ENCODE data around the gene MIPEP. TPM values are rescaled to one million over a fixed set of nuclear protein-coding genes. Genes with fewer than 3 reads are reported as not detected.

Gene MIPEP
- polyA plus RNA-seq, 1 donor from 2014 or later = 9.1 TPM

- Histone ChIP-seq H3K36me3 (ENCODE audit: insufficient read depth, low read length) (no peaks in the 10 kb centered on the region), H3K27me3 (ENCODE audit: insufficient read depth, low read depth, low read length) (no peaks in the 10 kb centered on the region), H3K9me3 (ENCODE audit: low read length) (no peaks in the 10 kb centered on the region), H2AFZ (ENCODE audit: low read depth, low read length) (no peak overlapping the region), H3K4me3 (ENCODE audit: low read length) (no peak overlapping the region), H3K79me2 (replicated peaks; ENCODE audit: insufficient read depth, low read length) (no peaks in the 10 kb centered on the region), H3K27ac (ENCODE audit: low read length) (no peak overlapping the region), H3K9ac (ENCODE audit: low read length) (no peak overlapping the region), H3F3A (ENCODE audit: insufficient read depth, low read length, poor library complexity, severe bottlenecking) (no peaks in the 10 kb centered on the region), H3K4me2 (ENCODE audit: low read length) (no peak overlapping the region), H3K9me2 (ENCODE audit: insufficient read depth, low read length) (no peaks in the 10 kb centered on the region), H4K20me1 (ENCODE audit: insufficient read depth) (no peaks in the 10 kb centered on the region)
- no peak for TF ChIP-seq SMC3 (conservative IDR thresholded peaks at IDR 0.05; ENCODE audit: poor library complexity)
- TF ChIP-seq RAD21 (conservative IDR thresholded peaks at IDR 0.05) = no peak
- no peak for TF ChIP-seq EP300 (conservative IDR thresholded peaks at IDR 0.05; ENCODE audit: poor library complexity, severe bottlenecking)
- TF ChIP-seq, protein P1, sequence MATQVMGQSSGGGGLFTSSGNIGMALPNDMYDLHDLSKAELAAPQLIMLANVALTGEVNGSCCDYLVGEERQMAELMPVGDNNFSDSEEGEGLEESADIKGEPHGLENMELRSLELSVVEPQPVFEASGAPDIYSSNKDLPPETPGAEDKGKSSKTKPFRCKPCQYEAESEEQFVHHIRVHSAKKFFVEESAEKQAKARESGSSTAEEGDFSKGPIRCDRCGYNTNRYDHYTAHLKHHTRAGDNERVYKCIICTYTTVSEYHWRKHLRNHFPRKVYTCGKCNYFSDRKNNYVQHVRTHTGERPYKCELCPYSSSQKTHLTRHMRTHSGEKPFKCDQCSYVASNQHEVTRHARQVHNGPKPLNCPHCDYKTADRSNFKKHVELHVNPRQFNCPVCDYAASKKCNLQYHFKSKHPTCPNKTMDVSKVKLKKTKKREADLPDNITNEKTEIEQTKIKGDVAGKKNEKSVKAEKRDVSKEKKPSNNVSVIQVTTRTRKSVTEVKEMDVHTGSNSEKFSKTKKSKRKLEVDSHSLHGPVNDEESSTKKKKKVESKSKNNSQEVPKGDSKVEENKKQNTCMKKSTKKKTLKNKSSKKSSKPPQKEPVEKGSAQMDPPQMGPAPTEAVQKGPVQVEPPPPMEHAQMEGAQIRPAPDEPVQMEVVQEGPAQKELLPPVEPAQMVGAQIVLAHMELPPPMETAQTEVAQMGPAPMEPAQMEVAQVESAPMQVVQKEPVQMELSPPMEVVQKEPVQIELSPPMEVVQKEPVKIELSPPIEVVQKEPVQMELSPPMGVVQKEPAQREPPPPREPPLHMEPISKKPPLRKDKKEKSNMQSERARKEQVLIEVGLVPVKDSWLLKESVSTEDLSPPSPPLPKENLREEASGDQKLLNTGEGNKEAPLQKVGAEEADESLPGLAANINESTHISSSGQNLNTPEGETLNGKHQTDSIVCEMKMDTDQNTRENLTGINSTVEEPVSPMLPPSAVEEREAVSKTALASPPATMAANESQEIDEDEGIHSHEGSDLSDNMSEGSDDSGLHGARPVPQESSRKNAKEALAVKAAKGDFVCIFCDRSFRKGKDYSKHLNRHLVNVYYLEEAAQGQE (IDR thresholded peaks at IDR 0.05; ENCODE audit: borderline replicate concordance) = no peak
- TF ChIP-seq TAF1 (IDR thresholded peaks at IDR 0.05; ENCODE audit: low read depth) = no peak
- TF ChIP-seq EZH2 (IDR thresholded peaks at IDR 0.05; ENCODE audit: borderline replicate concordance, insufficient read depth, low read length, poor library complexity, severe bottlenecking) = no peak
- TF ChIP-seq POLR2AphosphoS5 (IDR thresholded peaks at IDR 0.05) = no peak
- no peak for TF ChIP-seq CTCF (IDR thresholded peaks at IDR 0.05; ENCODE audit: poor library complexity, severe bottlenecking)
- TF ChIP-seq MXI1 (conservative IDR thresholded peaks at IDR 0.05; ENCODE audit: poor library complexity, severe bottlenecking) = no peak
Observed at GRCh38 chr13:23753458-23753857, 135.7 kb downstream of the MIPEP start.

- Histone ChIP-seq H3F3A (ENCODE audit: insufficient read depth, low read length, poor library complexity, severe bottlenecking) (no peaks in the 10 kb centered on the region), H3K4me2 (ENCODE audit: low read length) (no peak overlapping the region), H4K20me1 (ENCODE audit: insufficient read depth) (no peaks in the 10 kb centered on the region), H2AFZ (ENCODE audit: low read depth, low read length) (no peak overlapping the region), H3K9me3 (ENCODE audit: low read length) (no peaks in the 10 kb centered on the region), H3K79me2 (replicated peaks; ENCODE audit: insufficient read depth, low read length) (no peaks in the 10 kb centered on the region), H3K36me3 (ENCODE audit: insufficient read depth, low read length) (no peaks in the 10 kb centered on the region), H3K9me2 (ENCODE audit: insufficient read depth, low read length) (no peaks in the 10 kb centered on the region), H3K9ac (ENCODE audit: low read length) (no peak overlapping the region), H3K4me3 (ENCODE audit: low read length) (no peak overlapping the region), H3K27me3 (ENCODE audit: insufficient read depth, low read depth, low read length) (no peaks in the 10 kb centered on the region), H3K27ac (ENCODE audit: low read length) (no peak overlapping the region)
- TF ChIP-seq MXI1 (conservative IDR thresholded peaks at IDR 0.05; ENCODE audit: poor library complexity, severe bottlenecking) = no peak
- no peak for TF ChIP-seq SMC3 (conservative IDR thresholded peaks at IDR 0.05; ENCODE audit: poor library complexity)
- TF ChIP-seq POLR2AphosphoS5 (IDR thresholded peaks at IDR 0.05) = no peak
- no peak for TF ChIP-seq CTCF (IDR thresholded peaks at IDR 0.05; ENCODE audit: poor library complexity, severe bottlenecking)
- no peak for TF ChIP-seq TAF1 (IDR thresholded peaks at IDR 0.05; ENCODE audit: low read depth)
- no peak for TF ChIP-seq EP300 (conservative IDR thresholded peaks at IDR 0.05; ENCODE audit: poor library complexity, severe bottlenecking)
- no peak for TF ChIP-seq RAD21 (conservative IDR thresholded peaks at IDR 0.05)
- TF ChIP-seq EZH2 (IDR thresholded peaks at IDR 0.05; ENCODE audit: borderline replicate concordance, insufficient read depth, low read length, poor library complexity, severe bottlenecking) = no peak
- TF ChIP-seq, protein P1 (IDR thresholded peaks at IDR 0.05; ENCODE audit: borderline replicate concordance) = no peak
Observed at GRCh38 chr13:23752111-23753001, 136.8 kb downstream of the MIPEP start.

Data from neural cell (in vitro differentiated cells).